ENCODE results near the gene REEP1. TPM values are rescaled to one million over a fixed set of nuclear protein-coding genes. Genes with fewer than 3 reads are reported as not detected.

The REEP1 gene
- total RNA-seq, 1 donor from 2014 or later = 0.62 TPM

- H3K4me3 Mint-ChIP-seq (ENCODE audit: unreplicated experiment) = no peak overlapping the region
- DNase-seq (ENCODE audit: low spot score) = no peak
- H3K4me1 Mint-ChIP-seq (ENCODE audit: unreplicated experiment) = peaks cover 17% of the 10 kb centered on the region
- no peak for TF ChIP-seq CTCF (IDR thresholded peaks at IDR 0.05; ENCODE audit: unreplicated experiment)
- no peaks in the 10 kb centered on the region for H3K9me3 Mint-ChIP-seq (ENCODE audit: unreplicated experiment)
- peaks cover 5% of the 10 kb centered on the region for H3K27me3 Mint-ChIP-seq (ENCODE audit: unreplicated experiment)
- H3K27ac Mint-ChIP-seq (ENCODE audit: unreplicated experiment) = no peak overlapping the region
- peaks cover 3% of the 10 kb centered on the region for H3K36me3 Mint-ChIP-seq (ENCODE audit: low read depth, unreplicated experiment)
Measured at GRCh38 chr2:86226636-86227520, 110.5 kb downstream of the REEP1 start.

GRCh38 chr2:86226070-86226469 lies 111.4 kb downstream of the REEP1 start:
- peaks cover 3% of the 10 kb centered on the region for H3K36me3 Mint-ChIP-seq (ENCODE audit: low read depth, unreplicated experiment)

GRCh38 chr2:86225581-86225980 lies 111.8 kb downstream of the REEP1 start:
- Mint-ChIP-seq H3K36me3 (ENCODE audit: low read depth, unreplicated experiment) (peaks cover 3% of the 10 kb centered on the region), H3K27ac (ENCODE audit: unreplicated experiment) (no peak overlapping the region), H3K4me3 (ENCODE audit: unreplicated experiment) (no peak overlapping the region), H3K9me3 (ENCODE audit: unreplicated experiment) (no peaks in the 10 kb centered on the region), H3K27me3 (ENCODE audit: unreplicated experiment) (peaks cover 5% of the 10 kb centered on the region), H3K4me1 (ENCODE audit: unreplicated experiment) (peaks cover 26% of the 10 kb centered on the region)
- no peak for TF ChIP-seq CTCF (IDR thresholded peaks at IDR 0.05; ENCODE audit: unreplicated experiment)
- no peak for DNase-seq (ENCODE audit: low spot score)

More at GRCh38 chr2:86226070-86226469, 111.4 kb downstream of the REEP1 start:
- Mint-ChIP-seq H3K27ac (ENCODE audit: unreplicated experiment) (no peak overlapping the region), H3K9me3 (ENCODE audit: unreplicated experiment) (no peaks in the 10 kb centered on the region), H3K4me3 (ENCODE audit: unreplicated experiment) (no peak overlapping the region), H3K4me1 (ENCODE audit: unreplicated experiment) (peaks cover 21% of the 10 kb centered on the region), H3K27me3 (ENCODE audit: unreplicated experiment) (peaks cover 5% of the 10 kb centered on the region)
- no peak for DNase-seq (ENCODE audit: low spot score)
- no peak for TF ChIP-seq CTCF (IDR thresholded peaks at IDR 0.05; ENCODE audit: unreplicated experiment)

- Mint-ChIP-seq H3K9me3 (ENCODE audit: unreplicated experiment) (no peaks in the 10 kb centered on the region), H3K27ac (ENCODE audit: unreplicated experiment) (no peak overlapping the region), H3K4me1 (ENCODE audit: unreplicated experiment) (peaks cover 34% of the 10 kb centered on the region), H3K36me3 (ENCODE audit: low read depth, unreplicated experiment) (peaks cover 3% of the 10 kb centered on the region), H3K27me3 (ENCODE audit: unreplicated experiment) (peaks cover 5% of the 10 kb centered on the region), H3K4me3 (ENCODE audit: unreplicated experiment) (no peak overlapping the region)
- no peak for TF ChIP-seq CTCF (IDR thresholded peaks at IDR 0.05; ENCODE audit: unreplicated experiment)
- no peak for DNase-seq (ENCODE audit: low spot score)
Measured at GRCh38 chr2:86224645-86225355, 112.6 kb downstream of the REEP1 start.

All from endothelial cell (in vitro differentiated cells).